Neural progenitor cell (in vitro differentiated cells): Measurements from ENCODE around the gene FAM135A.

Source experiments
- EZH2phosphoT487 ChIP-seq: fragments of 200-600 bp; sonication (generic); IDR thresholded peaks from 2 replicates; pipeline ENCODE4 v1.6.1; 2017; ENCODE audit warnings: antibody characterized with exemption
- TF ChIP-seq, protein P1 (sequence below): fragments of 200-600 bp; sonication (generic); IDR thresholded peaks from 2 replicates; pipeline ENCODE4 v1.5.1; 2017; ENCODE audit warnings: antibody characterized with exemption, mild to moderate bottlenecking

DNA sequence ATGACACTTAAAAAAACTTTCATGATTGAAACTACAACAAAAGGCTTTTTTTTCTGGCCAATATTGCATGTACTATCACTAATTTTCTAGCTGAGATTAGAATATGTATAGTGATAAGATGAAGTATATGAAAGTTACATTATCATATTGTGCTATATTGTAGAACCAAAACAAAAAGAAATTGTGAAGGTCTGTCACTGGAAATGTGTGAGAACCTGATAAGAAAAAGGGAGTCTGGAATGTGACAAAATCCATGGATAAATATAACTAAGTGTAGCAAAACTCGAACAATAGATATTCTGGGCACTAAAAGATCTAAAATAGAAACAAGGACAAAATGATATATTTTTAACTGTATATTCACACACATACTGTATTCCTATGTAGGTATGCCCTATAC, 36.7 kb upstream of the FAM135A start:
- TF ChIP-seq, protein P1, sequence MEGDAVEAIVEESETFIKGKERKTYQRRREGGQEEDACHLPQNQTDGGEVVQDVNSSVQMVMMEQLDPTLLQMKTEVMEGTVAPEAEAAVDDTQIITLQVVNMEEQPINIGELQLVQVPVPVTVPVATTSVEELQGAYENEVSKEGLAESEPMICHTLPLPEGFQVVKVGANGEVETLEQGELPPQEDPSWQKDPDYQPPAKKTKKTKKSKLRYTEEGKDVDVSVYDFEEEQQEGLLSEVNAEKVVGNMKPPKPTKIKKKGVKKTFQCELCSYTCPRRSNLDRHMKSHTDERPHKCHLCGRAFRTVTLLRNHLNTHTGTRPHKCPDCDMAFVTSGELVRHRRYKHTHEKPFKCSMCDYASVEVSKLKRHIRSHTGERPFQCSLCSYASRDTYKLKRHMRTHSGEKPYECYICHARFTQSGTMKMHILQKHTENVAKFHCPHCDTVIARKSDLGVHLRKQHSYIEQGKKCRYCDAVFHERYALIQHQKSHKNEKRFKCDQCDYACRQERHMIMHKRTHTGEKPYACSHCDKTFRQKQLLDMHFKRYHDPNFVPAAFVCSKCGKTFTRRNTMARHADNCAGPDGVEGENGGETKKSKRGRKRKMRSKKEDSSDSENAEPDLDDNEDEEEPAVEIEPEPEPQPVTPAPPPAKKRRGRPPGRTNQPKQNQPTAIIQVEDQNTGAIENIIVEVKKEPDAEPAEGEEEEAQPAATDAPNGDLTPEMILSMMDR = no peak
- no peak for TF ChIP-seq EZH2phosphoT487
